B cell (primary cell): ENCODE measurements around the gene DGKA. TPM values are rescaled to one million over a fixed set of nuclear protein-coding genes. Genes with fewer than 3 reads are reported as not detected.

ENCODE experiments used
- ATAC-seq: fragments of 200-7000 bp; cut with Tn5 transposase; one replicate; pipeline ENCODE4 v1.10.0; 2021; ENCODE audit warnings: low read depth, mild to moderate bottlenecking, moderate number of reproducible peaks, moderate library complexity
- CTCF ChIA-PET: fragments of 350-600 bp; sonication (Branson Sonifier 250); formaldehyde crosslinking; loops from one replicate; lab custom pipeline; 2021; ENCODE audit warnings: antibody characterized with exemption, inconsistent platforms; lab: Charles Lee
- POLR2A ChIA-PET: fragments of 350-600 bp; sonication (Branson Sonifier 250); formaldehyde crosslinking; loops from one replicate; lab custom pipeline; 2021; ENCODE audit warnings: antibody characterized with exemption; lab: Charles Lee
- DNase-seq: peaks from one replicate; pipeline ENCODE4 v3.0.0; 2013
- H2AFZ ChIP-seq: 2 replicates; pipeline ENCODE4 v1.6.1; 2012; ENCODE audit warnings: mild to moderate bottlenecking, low read depth, low read length; ENCODE audit not compliant: insufficient read depth, poor library complexity, severe bottlenecking
- H3K27ac ChIP-seq, 2 donors: 1 replicate in 1 of 2; 2 replicates in 1 of 2; pipeline ENCODE4 v1.5.1; 2012 to 2013; ENCODE audit warnings: low read length in 2 of 2, mild to moderate bottlenecking in 2 of 2, moderate library complexity in 1 of 2
- H3K27me3 ChIP-seq, 4 experiments: fragments of 200-600 bp in 1 of 4; sonication (generic) in 1 of 4; replicated peaks in 1 of 4; 1 replicate in 2 of 4; 2 replicates in 2 of 4; pipeline versions ENCODE4 v1.6.1 to v1.7.0; 2013 to 2016; ENCODE audit warnings: low read length in 3 of 4, mild to moderate bottlenecking in 2 of 4, mixed read lengths in 1 of 4, moderate library complexity in 1 of 4; ENCODE audit not compliant: insufficient read depth in 4 of 4, control insufficient read depth in 3 of 4; ENCODE audit errors: control extremely low read depth in 1 of 4
- H3K36me3 ChIP-seq, 2 experiments: replicated peaks in 1 of 2; 1 replicate in 1 of 2; 2 replicates in 1 of 2; pipeline versions ENCODE4 v1.6.1 to v1.7.1; 2013; ENCODE audit warnings: low read length in 1 of 2; ENCODE audit not compliant: insufficient read depth in 2 of 2, control insufficient read depth in 1 of 2; ENCODE audit errors: control extremely low read depth in 1 of 2, extremely low read depth in 1 of 2
- H3K4me1 ChIP-seq, 2 donors: fragments of 200-600 bp in 1 of 2; sonication (generic) in 1 of 2; 1 replicate in 1 of 2; 2 replicates in 1 of 2; pipeline versions ENCODE4 v1.5.1 to v1.6.1; 2013 to 2017; ENCODE audit warnings: low read length in 2 of 2; ENCODE audit not compliant: control insufficient read depth in 2 of 2, insufficient read depth in 2 of 2
- H3K4me2 ChIP-seq: replicated peaks from 2 replicates; pipeline ENCODE3; 2012; ENCODE audit warnings: mild to moderate bottlenecking, low read depth, low read length; ENCODE audit not compliant: poor library complexity, severe bottlenecking
- H3K4me3 ChIP-seq, 5 experiments: fragments of 200-600 bp in 1 of 5; sonication (generic) in 1 of 5; 1 replicate in 3 of 5; 2 replicates in 2 of 5; pipeline versions ENCODE4 v1.5.1 to v1.7.0; 2011 to 2016; ENCODE audit warnings: low read length in 4 of 5, mild to moderate bottlenecking in 4 of 5, low read depth in 2 of 5, control low read depth in 1 of 5, moderate library complexity in 1 of 5; ENCODE audit not compliant: insufficient read depth in 1 of 5; ENCODE audit errors: control extremely low read depth in 1 of 5, extremely low read depth in 1 of 5
- H3K79me2 ChIP-seq: fragments of 200-600 bp; sonication (generic); one replicate; pipeline ENCODE4 v1.6.0; 2016; ENCODE audit warnings: low read length; ENCODE audit not compliant: control insufficient read depth, insufficient read depth
- H3K9ac ChIP-seq: fragments of 200-600 bp; sonication (generic); 2 replicates; pipeline ENCODE4 v1.6.1; 2017; ENCODE audit warnings: mild to moderate bottlenecking, low read length, moderate library complexity
- H3K9me3 ChIP-seq, 3 donors: one replicate each; pipeline versions ENCODE4 v1.6.1 to v1.7.1; 2013; ENCODE audit warnings: low read length in 2 of 3; ENCODE audit not compliant: control insufficient read depth in 2 of 3, insufficient read depth in 1 of 3; ENCODE audit errors: control extremely low read depth in 1 of 3
- H4K20me1 ChIP-seq: 2 replicates; pipeline ENCODE4 v1.6.0; 2012; ENCODE audit warnings: mild to moderate bottlenecking, low read length; ENCODE audit not compliant: insufficient read depth, control insufficient read depth, poor library complexity, severe bottlenecking
- H3K27ac Mint-ChIP-seq: one replicate; pipeline ENCODE4 v1.8.0; 2021; ENCODE audit warnings: mixed read lengths
- H3K27me3 Mint-ChIP-seq: one replicate; pipeline ENCODE4 v1.8.0; 2021; ENCODE audit warnings: mixed read lengths
- H3K4me1 Mint-ChIP-seq: one replicate; pipeline ENCODE4 v1.8.0; 2021; ENCODE audit warnings: mixed read lengths
- H3K4me3 Mint-ChIP-seq: one replicate; pipeline ENCODE4 v1.8.0; 2021; ENCODE audit warnings: mixed read lengths
- H3K9me3 Mint-ChIP-seq: one replicate; pipeline ENCODE4 v1.8.0; 2022; ENCODE audit warnings: mixed read lengths; ENCODE audit not compliant: insufficient read depth
- CTCF ChIP-seq: fragments of 200-600 bp; IDR thresholded peaks from one replicate; pipeline ENCODE4 v1.8.0; 2022; ENCODE audit warnings: antibody characterized with exemption, mild to moderate bottlenecking
- EZH2 ChIP-seq: IDR thresholded peaks from 2 replicates; pipeline ENCODE4 v1.6.1; 2012; ENCODE audit warnings: borderline replicate concordance, low read depth, mild to moderate bottlenecking, moderate library complexity, low read length; ENCODE audit not compliant: insufficient read depth, poor library complexity, severe bottlenecking
- WGBS: methylation state at CpG from one replicate; pipeline ENCODE4 v1.1.5; 2013; ENCODE audit warnings: missing lambda C conversion rate; ENCODE audit not compliant: insufficient coverage; 5-methylcytosine and 5-hydroxymethylcytosine counted together
- intact Hi-C: fragments of 100-400 bp; cut with micrococcal nuclease; formaldehyde crosslinking; loops from one replicate; pipeline ENCODE4 v1.10.0; 2022
- polyA plus RNA-seq: library from polyadenylated mRNA; depleted of rRNA; stranded (reverse); fragments of >200 nt; gene quantifications from 2 replicates; pipeline ENCODE4 v1.2.3, GENCODE V29; 2012
- total RNA-seq, 2 donors: library from RNA; stranded (reverse); fragments of 120-200 nt in 1 of 2; gene quantifications; 1 replicate in 1 of 2; 2 replicates in 1 of 2; pipeline versions ENCODE4 v1.2.3 to v1.2.4, GENCODE V29; 2013 to 2022

Gene DGKA
- total and polyA plus RNA-seq, 2 donors (not counting 1 experiment from before 2014, with no cell fraction given): 238 to 269 TPM

DNA sequence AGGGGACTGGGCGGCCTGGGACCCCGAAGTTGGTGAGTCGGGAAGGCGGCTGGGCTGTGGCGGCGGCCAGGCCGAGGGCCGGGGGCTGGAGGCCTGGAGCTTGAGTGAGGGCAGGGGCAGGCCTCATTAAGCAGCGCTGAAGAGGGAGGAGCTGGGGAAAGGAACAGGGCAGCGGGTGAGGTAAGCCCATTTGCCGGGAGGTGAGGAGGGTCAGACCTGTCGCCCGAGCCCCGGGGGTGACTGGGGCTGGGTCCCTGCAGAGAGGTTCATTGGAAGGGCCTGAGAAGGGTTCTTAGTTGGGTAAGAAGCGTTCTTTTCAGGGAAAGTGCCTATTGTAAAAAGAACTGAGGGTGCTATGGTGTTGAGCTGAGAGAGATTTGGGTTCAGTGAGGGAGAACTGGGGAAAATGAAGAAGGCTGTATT is 43.4 kb downstream of the DGKA start:
- Histone ChIP-seq H3K36me3 (peaks cover 0 to 2% of the 10 kb centered on the region in 2 experiments), H3K27me3 (no peaks in the 10 kb centered on the region), H3K79me2 (peaks cover 57% of the 10 kb centered on the region), H3K4me1 (peaks cover 17% of the 10 kb centered on the region in 2 donors), H3K4me2 (peak overlapping the region; percentile 89), H4K20me1 (peaks cover 28% of the 10 kb centered on the region), H3K9ac (peak overlapping the region; percentile 95), H3K4me3 (peak overlapping the region; percentile 54 to 99 (median 81)), H3K9me3 (no peaks in the 10 kb centered on the region), H3K27ac (peak overlapping the region; percentile 65 to 87), H2AFZ (peak overlapping the region; percentile 90)
- TF ChIP-seq CTCF (no peak), EZH2 (no peak)
- intact Hi-C loops: loop anchor here (1.0 to 5.0 kb wide), 4 partner anchors 8 to 663 kb away; partner anchors contain the start of genes CDK2, PA2G4 and PMEL
- Mint-ChIP-seq H3K4me3 (no peak overlapping the region), H3K27me3 (no peaks in the 10 kb centered on the region), H3K4me1 (peaks cover 15% of the 10 kb centered on the region), H3K27ac (no peak overlapping the region), H3K9me3 (no peaks in the 10 kb centered on the region)
- ATAC-seq (peak; percentile 1), DNase-seq (no peak)
- ChIA-PET CTCF (interaction anchor here (0.5 to 3.3 kb wide), 15 partner anchors 8 to 490 kb away, joined by 3 to 33 read pairs (median 4); partner anchors contain the start of genes DNAJC14, SUOX and ZC3H10), POLR2A (interaction anchor here (0.5 to 1.8 kb wide), 22 partner anchors 8 to 1476 kb away, joined by 3 to 11 read pairs (median 4); partner anchors contain the start of genes BAZ2A, BLOC1S1, ORMDL2 and PA2G4)
- WGBS: 1% methylated on average over 15 of the region's 15 CpGs

- H3K4me1 ChIP-seq: peaks cover 27 to 29% of the 10 kb centered on the region in 2 donors
- peaks cover 41% of the 10 kb centered on the region for H4K20me1 ChIP-seq
- H3K4me2 ChIP-seq: no peak overlapping the region
- no peaks in the 10 kb centered on the region for H3K27me3 Mint-ChIP-seq
- no peaks in the 10 kb centered on the region for H3K9me3 Mint-ChIP-seq
- H3K9me3 ChIP-seq: no peaks in the 10 kb centered on the region
- no peak overlapping the region for H3K27ac ChIP-seq
- no peak overlapping the region for H3K4me3 Mint-ChIP-seq
- DNase-seq: no peak
- peaks cover 2 to 6% of the 10 kb centered on the region in 2 experiments for H3K36me3 ChIP-seq
- no peak overlapping the region for H2AFZ ChIP-seq
- TF ChIP-seq EZH2: no peak
- TF ChIP-seq CTCF: no peak
- peaks cover 73% of the 10 kb centered on the region for H3K79me2 ChIP-seq
- 94% methylated on average over 7 of the region's 7 CpGs for WGBS
- H3K27ac Mint-ChIP-seq: no peak overlapping the region
- intact Hi-C loops: no loop called here
- no peak overlapping the region for H3K9ac ChIP-seq
- ChIA-PET CTCF (interaction anchor here (1.2 to 1.7 kb wide), 4 partner anchors 18 to 69 kb away, joined by 3 to 5 read pairs (median 3); no protein-coding TSS in a partner anchor), POLR2A (no interaction called here)
- no peaks in the 10 kb centered on the region for H3K27me3 ChIP-seq
- no peak overlapping the region for H3K4me3 ChIP-seq
- peaks cover 25% of the 10 kb centered on the region for H3K4me1 Mint-ChIP-seq
- no peak for ATAC-seq
Observed at GRCh38 chr12:55978393-55978792, 47.4 kb downstream of the DGKA start.
